Measurements from ENCODE around the gene GRAMD1A. TPM values are rescaled to one million over a fixed set of nuclear protein-coding genes. Genes with fewer than 3 reads are reported as not detected.

GRAMD1A gene
- total RNA-seq, 1 experiment from 2014 or later, result 125 TPM

GRCh38 chr19:34998777-34999497, 1.2 kb upstream of the GRAMD1A start:
- WGBS (ENCODE audit: extremely low coverage, insufficient read length, low lambda C conversion rate), result no CpG with 5 or more reads among the region's 13 CpGs
- Histone ChIP-seq H3K27ac (ENCODE audit: insufficient read length, low read depth, low read length) (peak overlapping the region; percentile 19), H3K27me3 (ENCODE audit: insufficient read depth, low read length) (no peaks in the 10 kb centered on the region), H2AFZ (ENCODE audit: low read length) (no peak overlapping the region), H2BK12ac (ENCODE audit: insufficient read length, low read depth, low read length) (no peak overlapping the region), H3K23ac (ENCODE audit: insufficient read length, low read depth, low read length) (no peak overlapping the region), H4K8ac (replicated peaks; ENCODE audit: insufficient read length, low read depth, low read length) (no peak overlapping the region), H2BK15ac (ENCODE audit: low read depth, low read length) (no peak overlapping the region), H2BK20ac (ENCODE audit: low read depth, low read length, poor library complexity, severe bottlenecking) (no peak overlapping the region), H3K18ac (ENCODE audit: insufficient read length, low read depth, low read length) (peak overlapping the region; percentile 77), H3K23me2 (ENCODE audit: insufficient read length, low read depth, low read length, poor library complexity, severe bottlenecking) (peaks cover 21% of the 10 kb centered on the region), H3T11ph (ENCODE audit: low read length) (no peak overlapping the region), H2BK120ac (ENCODE audit: low read depth, low read length, poor library complexity, severe bottlenecking) (no peak overlapping the region), H3K79me1 (ENCODE audit: insufficient read depth, low read depth, low read length, poor library complexity, severe bottlenecking) (peaks cover under 1% of the 10 kb centered on the region), H3K4ac (ENCODE audit: low read depth, low read length) (no peak overlapping the region), H4K20me1 (ENCODE audit: control insufficient read depth, insufficient read depth, insufficient read length) (no peaks in the 10 kb centered on the region), H4K5ac (ENCODE audit: insufficient read length, low read depth, low read length) (no peak overlapping the region), H3K4me1 (ENCODE audit: insufficient read depth, low read length) (peaks cover 5% of the 10 kb centered on the region; the same call in 1 of the 2 replicates), H3K9ac (ENCODE audit: extremely low read depth, insufficient read length, low read length) (no peak overlapping the region), H3K9me3 (ENCODE audit: control insufficient read depth, low read depth, low read length) (no peaks in the 10 kb centered on the region), H3K56ac (ENCODE audit: insufficient read length, low read depth, low read length) (no peak overlapping the region), H3K79me2 (ENCODE audit: insufficient read depth, low read length) (peaks cover 24% of the 10 kb centered on the region; the same call in 1 of the 2 replicates), H4K91ac (ENCODE audit: insufficient read length, low read depth, low read length) (no peak overlapping the region), H3K14ac (ENCODE audit: insufficient read depth, low read length) (peak overlapping the region; percentile 9; the same call in 1 of the 2 replicates), H2BK5ac (ENCODE audit: insufficient read length, low read length) (no peak overlapping the region), H2AK5ac (ENCODE audit: insufficient read length, low read length) (no peak overlapping the region), H3K4me2 (ENCODE audit: insufficient read depth, insufficient read length, low read length) (peak overlapping the region; percentile 49)
- H3K27me3 Mint-ChIP-seq (ENCODE audit: low read depth), result no peaks in the 10 kb centered on the region; the same call in none of the 2 replicates
- H3K27ac Mint-ChIP-seq, result peak overlapping the region; percentile 94 to 97 (median 94)
- H3K36me3 Mint-ChIP-seq (ENCODE audit: insufficient read depth in 1 of 3, low read depth in 3 of 3), result peaks cover 20 to 25% (median 24%) of the 10 kb centered on the region in 3 experiments
- peak overlapping the region; percentile 68 to 84 for H3K4me3 Mint-ChIP-seq
- peaks cover 0 to 5% of the 10 kb centered on the region in 2 experiments; a peak in 4 of 5 replicates for H3K9me3 Mint-ChIP-seq
- H3K4me1 Mint-ChIP-seq, result peaks cover 42 to 54% of the 10 kb centered on the region in 2 experiments
- DNase-seq, result peak; percentile 92
- no peak for TF ChIP-seq CTCF (conservative IDR thresholded peaks at IDR 0.05)
